Stimulated activated CD4-positive, alpha-beta T cell treated with anti-CD3 and anti-CD28 coated beads, TNF-alpha, amount 100 ng/mL, for 4 hours (primary cell): ENCODE results near the gene EXOC1.
"Not testable (repeated sequence)": the region's sequence is repeated elsewhere in the genome, so short reads cannot be mapped to it uniquely, and the experiment has no call there.

ENCODE experiments used
- DNase-seq, 3 experiments: peaks; one replicate each; pipeline ENCODE4 v3.0.0-alpha.2; 2020; ENCODE audit warnings: low read depth in 3 of 3

EXOC1 gene

DNA sequence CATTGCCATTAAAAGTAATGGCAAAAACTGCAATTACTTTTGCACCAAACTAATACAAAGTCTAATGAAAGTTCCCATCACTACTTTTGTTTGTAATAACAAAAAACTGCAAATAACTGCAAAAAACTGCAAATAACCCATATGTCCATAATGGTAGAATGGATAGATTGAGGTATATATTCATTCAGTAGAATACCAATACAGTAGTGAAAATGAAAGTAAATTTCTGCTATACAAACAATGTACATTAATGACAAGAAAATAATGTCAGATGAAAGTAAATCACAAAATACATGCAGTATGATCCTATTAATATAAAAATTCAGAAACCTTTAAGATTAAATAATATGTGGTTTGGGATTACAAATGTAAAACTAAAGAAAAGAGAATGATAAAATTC, 54.0 kb downstream of the EXOC1 start:
- DNase-seq = no peak

DNA sequence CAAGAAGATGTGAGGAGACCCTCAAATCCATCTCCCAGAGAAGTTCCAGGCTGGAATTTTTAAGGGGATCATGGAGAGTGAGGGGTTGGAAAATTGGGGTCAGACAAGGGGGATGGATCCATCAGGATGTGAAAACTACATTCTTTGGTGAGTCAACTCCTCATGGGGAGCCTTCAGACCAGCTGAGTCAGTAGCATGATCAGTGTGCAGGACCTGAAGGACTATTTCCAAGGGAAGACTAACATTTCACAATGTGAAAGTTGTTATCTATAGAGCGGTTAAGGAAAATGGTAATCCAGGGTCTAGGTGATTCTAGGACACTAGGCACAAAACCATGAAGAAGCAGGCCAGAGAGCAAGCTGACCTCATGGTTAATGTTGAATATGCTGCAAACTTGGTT, 56.7 kb downstream of the EXOC1 start:
- no peak for DNase-seq

- DNase-seq = no peak
Measured at GRCh38 chr4:55912249-55912648, 58.8 kb downstream of the EXOC1 start.

DNA sequence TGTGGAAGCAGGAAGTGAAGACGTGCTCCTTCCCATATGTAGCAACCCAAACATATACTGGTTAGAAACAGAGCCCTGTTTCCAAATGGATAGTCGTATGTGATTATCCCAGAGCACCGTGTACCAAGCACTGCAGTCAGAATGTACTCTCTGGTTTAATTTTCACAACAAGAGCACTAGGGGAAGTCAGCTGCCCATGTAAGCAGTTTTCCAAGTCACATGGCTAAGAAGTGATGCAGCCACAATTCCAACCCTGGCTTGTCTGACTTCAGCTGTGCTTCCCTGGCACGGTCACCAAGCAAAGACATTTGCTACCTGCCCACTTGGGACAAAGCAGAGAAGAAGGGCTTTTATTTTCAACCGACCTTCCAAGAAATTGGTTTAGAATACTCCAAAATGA, 67.1 kb downstream of the EXOC1 start:
- no peak for DNase-seq

GRCh38 chr4:55921093-55921492, 67.6 kb downstream of the EXOC1 start:
- DNase-seq = no peak

DNA sequence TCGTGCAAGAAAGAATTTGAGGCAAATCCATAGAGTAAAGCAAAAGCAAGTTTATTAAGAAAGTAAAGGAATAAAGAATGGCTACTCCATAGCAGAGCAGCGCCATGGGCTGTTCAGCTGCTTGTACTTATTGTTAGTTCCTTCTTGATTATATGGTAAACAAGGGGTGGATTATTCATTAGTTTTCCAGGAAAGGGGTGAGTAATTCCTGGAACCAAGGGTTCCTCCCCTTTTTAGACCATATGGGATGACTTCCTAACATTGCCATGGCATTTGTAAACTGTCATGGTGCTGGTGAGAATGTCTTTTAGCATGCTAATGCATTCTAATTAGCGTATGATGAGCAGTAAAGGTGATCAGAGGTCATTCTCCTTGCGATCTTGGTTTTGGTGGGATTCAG, 71.8 kb downstream of the EXOC1 start:
- DNase-seq = no peak

DNA sequence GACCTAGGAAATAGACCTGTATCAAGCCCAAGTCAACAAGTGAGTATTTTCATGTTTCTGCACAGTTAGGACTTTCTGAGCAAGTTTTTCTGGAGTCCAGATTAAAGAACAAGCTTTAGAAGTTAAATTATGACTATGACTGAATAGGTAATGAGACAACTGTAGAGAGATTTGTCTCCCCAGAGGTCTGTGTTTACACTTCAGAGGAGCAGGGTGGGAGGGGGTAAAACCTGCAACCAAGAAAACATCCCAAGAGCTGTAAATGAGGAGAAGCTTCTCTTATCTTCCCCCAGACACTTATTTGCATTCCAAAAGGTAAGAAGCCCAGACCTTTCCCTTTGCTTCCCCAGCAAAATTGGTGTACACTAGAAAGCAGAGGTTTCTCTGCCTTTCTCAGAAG, 73.2 kb downstream of the EXOC1 start:
- DNase-seq = no peak

DNA sequence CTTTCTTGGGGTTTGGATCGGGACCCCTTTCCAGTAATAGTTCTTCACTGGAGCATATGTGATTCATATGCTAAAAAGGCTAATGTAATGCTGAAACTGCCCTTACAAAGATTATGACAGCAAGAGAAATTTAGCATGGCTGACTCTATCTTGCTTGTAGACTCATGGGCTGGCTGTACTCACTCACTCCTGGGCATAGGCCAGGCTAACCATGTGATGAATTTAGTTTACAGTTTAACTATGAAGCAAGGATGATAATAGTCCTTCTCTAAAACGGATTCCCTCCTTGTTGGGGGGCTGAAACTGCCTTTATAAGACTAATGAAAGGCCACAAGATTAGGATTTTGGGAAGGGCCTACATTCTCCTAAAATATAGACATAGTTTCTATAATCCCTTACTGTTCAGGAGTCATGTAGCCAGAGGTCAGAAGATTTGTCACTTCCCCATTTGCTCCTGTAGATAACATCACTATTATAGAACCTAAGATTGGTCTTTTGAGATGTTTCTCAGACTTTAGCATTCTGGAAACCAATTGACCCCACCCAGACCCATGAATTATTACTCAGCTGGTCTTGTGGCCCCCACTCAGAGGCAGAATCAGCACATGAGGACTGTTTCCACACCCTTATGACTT, 74.5 kb downstream of the EXOC1 start:
- no peak for DNase-seq

DNA sequence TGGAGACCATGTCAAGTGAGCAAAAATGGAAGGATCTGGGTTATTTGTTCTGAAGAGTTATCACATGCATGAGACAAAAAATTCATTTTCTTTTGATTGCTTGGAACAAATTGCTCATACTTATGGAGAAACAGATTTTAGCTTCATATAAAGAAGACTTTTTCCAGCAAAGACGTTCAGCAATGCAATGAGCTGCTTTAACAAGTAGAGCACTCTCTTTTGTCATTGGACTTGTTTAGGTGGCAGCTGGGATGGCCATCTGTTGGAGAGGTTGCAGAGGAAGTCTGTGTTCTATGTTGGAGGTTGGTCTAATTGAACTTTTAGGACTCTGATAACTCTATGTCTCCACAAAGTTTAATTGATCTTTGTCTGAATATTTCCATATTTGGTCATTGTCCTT, 75.4 kb downstream of the EXOC1 start:
- DNase-seq = no peak

DNA sequence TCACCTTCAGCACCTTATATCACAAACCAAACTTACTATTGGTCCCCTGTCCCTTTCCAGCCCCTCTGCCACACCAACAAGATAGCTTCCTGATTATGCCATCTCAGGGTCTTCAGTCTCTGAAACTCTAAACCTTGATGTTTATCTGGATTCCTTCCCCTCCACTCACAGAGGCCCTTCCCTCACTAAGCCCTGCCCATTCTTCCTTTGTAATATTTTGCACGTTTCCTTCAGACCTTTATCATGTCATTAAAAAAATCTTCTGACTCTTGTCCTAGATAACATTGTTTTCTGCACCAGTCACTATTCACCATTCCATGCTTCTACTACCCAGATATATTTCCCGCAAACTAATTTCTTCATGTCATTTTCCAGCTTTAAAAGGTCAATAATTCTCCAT, 77.6 kb downstream of the EXOC1 start:
- no peak for DNase-seq

DNA sequence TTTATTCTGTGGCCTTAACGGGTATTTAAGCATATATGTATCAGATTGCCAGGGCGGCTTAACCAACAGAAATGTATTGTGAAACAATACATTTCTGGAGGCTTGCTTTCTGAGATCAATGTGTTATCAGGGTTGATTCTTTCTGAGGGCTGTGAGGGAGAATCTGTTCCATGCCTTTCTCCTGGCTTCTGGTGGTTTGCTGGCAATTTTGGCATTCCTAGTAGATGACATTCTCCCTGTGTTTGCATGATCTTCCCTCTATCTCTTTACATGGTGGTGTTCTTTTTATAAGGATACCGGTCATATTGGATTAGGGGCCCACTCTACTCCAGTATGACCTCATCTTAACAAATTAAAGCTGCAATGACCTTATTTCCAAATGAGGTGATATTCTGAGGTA, 78.4 kb downstream of the EXOC1 start:
- no peak for DNase-seq

- no peak for DNase-seq
Measured at GRCh38 chr4:55932511-55932910, 79.1 kb downstream of the EXOC1 start.

- DNase-seq = no peak
Measured at GRCh38 chr4:55933611-55934010, 80.2 kb downstream of the EXOC1 start.

DNA sequence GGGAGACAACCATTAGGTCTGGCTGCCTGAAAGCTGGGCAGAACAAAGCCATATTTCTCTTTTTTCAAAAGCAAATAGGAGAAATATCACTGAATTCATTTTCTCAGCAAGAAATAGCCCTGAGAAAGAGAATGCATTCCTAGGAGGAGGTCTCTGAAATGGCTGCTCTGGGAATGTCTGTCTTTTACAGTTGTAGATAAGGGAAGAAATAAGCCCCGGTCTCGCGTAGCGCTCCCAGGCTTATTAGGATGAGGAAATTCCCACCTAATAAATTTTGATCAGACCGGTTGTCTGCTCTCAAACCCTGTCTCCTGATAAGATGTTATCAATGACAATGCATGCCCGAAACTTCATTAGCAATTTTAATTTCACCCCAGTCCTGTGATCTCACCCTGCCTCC, 82.5 kb downstream of the EXOC1 start:
- not testable (repeated sequence) for DNase-seq

GRCh38 chr4:55938481-55938880, 85.0 kb downstream of the EXOC1 start:
- DNase-seq = no peak

DNA sequence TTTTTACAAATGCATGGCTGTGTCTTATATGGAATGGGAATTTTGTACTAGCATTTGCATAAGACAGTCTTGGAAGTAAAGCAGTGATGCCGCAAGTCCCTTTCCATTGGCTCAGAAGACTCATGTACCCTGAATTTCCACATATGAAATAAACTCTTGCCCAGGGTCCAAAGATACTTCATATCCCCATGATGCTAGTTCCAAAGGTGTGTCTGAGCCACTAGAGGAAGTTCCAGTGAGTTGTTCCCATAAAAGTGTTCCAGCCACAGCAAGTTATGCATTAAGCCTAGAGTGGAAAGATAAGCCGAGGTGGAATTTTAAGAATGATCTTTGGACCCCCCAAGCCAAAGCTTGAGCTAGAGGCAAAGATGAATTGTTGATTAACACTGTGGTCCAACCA, 86.0 kb downstream of the EXOC1 start:
- DNase-seq = no peak

GRCh38 chr4:55941881-55942396, 88.5 kb downstream of the EXOC1 start:
- no peak for DNase-seq

GRCh38 chr4:55947254-55947882, 93.9 kb downstream of the EXOC1 start:
- no peak for DNase-seq

DNA sequence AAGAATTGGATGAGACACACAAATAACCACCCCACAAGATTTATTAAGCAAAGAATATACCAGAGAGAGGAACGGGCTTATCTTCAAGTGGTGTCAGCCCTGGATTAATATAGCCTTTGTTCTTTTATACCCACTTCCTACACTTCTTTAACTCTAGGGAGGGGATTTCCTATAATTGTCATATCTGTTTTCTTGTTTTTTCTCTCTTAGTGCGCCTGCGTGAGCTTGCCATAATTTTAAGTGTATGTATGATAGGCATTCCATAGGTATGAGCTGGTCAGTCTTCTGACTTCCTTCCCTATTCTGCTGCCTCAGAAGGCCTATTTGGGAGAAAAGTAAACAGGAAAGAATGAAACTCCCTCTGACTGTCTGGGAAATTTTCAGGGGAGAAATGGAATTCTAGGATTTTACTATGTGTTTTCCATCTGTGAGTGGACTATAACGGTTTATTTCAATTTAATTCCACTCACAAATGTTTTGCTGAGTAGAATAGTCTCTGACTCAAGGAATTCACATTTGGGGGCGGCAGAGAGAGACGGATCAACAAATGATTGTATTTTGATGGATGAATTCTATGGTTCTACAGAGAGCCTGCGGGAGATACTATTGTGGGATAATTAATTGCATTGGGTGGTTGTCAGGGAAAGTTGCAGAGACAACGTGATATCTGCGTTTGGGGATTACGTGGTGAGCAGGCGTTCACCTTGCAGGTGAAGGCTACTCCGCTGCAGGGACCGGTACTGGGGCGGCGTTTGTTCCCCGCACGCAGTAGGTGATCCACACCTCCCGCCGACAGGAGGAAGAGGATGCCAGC, 94.7 kb downstream of the EXOC1 start:
- peak in 1 of 3 experiments; percentile 35 for DNase-seq

DNA sequence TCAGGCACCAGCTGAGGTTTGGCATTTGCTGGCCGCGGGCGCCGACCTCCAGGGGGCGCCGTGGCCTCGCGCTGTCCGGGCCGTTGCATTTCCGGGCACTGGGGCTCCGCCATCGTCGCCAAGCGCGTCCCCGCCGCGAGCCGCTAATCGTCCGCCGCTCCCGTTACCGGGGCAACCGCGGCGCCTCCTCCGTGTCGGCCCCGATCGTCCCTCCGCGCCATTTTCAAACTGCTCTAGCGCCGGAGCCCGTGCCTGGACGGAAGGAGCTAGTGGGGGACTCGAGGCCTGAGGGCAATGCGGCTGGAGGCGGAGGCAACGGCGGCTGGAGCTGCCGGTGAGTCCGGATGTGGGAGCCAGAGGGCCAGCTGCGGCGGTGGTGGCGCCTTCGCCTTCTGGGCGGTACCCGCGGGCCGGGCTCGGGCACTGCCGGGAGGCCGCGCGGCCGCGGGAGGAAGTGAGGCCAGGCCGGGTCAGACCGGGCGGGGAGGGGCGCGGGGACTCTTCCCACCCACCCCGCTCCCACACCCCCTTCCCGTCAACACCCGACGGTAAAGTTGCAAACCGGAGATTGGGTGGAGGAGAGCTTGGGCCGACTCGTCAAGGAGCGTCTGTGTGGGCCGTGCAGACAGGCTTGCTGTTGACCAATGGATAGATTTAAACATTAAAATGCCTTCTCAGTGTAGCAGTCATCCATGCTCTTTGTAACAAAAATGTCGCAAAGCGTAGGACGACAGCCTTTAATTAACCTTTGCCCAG, 95.5 kb downstream of the EXOC1 start, which contains the start of gene CEP135:
Gene CEP135 (plus strand): TSS at position 220 of the 756 bp plus-strand sequence. CDS start 3,186 bp downstream, outside the sequence.
- DNase-seq = peak; percentile 78 to 85 (median 81)

GRCh38 chr4:55949482-55949802, 96.0 kb downstream of the EXOC1 start:
- DNase-seq = no peak
